ENCODE measurements around the gene OPTN.
"Not testable (repeated sequence)": the region's sequence is repeated elsewhere in the genome, so short reads cannot be mapped to it uniquely, and the experiment has no call there.

OPTN gene
- total RNA-seq: 196 to 219 (median 214) reads per million in 4 experiments

DNA sequence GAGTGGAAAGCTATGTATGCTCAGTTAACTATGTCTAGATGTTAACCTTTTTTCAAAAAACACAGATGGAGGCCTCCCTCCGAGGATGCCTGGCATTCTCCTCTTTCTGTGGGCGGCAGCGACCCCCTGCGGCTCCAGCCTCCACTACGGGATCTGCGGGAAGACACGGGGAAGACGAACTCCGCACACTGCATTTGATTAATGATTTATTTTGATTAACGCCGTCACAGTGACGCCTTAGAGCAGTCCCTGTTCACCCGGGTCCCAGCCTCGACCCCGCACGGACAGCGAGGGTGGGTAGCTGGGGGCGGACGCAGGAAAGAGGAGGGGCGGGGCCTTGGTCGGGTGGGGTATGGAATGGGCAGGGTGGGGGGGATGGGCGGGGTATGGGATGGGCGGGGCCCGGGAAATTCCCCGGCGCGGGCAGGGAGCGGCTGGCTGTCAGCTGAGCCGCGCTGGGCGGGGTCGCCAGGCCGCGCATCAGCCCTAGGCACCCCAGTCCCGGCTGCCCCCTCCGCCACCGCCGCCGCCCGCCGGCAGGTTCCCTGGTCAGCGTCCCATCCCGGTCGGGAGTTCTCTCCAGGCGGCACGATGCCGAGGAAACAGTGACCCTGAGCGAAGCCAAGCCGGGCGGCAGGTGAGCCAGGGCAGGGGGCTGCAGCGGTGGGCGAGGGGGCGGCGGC, at the start of gene OPTN:
OPTN (plus strand) TSS at position 498 of the 683 bp plus-strand sequence. CDS start 8,960 bp downstream, outside the sequence.
- DNase-seq: peak; percentile 78

DNA sequence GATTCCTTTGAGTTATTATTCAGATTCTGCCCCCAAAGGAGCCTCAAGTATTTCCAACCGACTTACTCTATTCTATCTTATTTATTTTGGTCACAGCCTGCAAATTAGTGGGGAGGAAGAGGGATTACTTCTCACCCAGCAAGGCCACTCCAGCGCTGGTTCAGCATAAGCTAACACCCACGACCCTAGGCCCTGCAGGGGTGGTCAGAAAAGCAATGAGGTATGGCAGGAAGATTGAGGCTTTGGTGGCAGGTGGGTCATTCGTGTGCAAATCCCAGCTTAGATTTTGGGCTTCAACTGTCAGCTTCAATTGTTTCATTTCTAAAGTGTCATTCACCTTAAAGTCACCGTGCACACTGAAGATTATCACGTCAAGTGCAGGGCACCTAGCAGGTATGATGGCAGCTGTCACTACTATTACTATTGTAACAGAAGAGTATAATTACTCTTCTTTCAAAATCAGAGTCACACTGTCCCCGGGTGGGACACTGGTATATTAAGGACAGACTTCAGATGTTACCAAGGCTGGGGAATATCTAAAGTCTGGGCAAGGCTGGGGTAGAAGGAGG, 48.8 kb upstream of the OPTN start:
- no peak for DNase-seq

- not testable (repeated sequence) for DNase-seq
Observed at GRCh38 chr10:13053208-13053607, 46.8 kb upstream of the OPTN start.

DNA sequence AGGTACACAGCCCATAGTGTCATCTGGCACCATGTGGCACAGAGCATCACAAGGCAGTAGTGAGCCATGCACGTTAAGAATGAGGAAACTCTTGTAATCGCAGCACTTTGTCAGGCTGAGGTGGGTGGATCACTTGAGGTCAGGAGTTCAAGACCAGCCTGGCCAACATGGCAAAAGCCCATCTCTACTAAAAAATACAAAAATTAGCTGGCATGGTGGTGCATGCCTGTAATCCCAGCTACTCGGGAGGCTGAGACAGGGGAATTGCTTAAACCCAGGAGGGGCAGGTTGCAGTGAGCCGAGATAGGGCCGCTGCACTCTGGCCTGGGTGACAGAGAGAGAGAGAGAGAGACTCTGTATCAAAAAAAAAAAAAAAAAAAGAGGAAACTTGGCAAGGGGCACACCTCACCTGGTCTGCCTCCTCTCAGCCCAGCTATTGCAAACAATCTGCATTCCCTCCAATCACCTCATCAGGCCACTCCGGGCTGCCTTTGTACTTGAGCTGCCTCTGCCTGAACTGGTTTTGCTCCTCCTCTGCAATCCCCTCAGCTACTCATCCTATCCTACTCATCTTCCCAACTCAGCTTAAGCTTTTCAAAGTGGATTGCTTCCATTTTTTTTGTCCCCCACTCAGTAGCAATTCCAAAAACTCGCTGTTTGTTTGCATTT, 46.0 kb upstream of the OPTN start:
- DNase-seq: no peak

DNA sequence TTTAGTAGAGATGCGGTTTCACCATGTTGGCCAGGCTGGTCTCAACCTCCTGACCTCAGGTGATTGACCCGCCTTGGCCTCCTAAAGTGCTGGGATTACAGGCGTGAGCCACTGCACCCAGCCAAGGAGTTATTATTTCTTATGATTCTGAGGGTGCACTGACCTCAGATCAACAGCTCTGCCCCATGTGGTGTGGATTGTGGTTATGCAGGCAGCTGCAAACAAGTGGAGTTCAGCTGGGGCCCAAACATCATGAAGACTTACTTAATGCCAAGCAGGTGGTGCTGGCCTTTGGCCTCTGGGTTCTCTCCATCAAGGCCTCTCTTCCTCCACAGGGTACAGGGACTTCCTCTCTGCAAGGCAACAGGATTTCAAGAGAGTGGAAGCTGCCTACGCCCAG, 45.1 kb upstream of the OPTN start:
- no peak for DNase-seq

DNA sequence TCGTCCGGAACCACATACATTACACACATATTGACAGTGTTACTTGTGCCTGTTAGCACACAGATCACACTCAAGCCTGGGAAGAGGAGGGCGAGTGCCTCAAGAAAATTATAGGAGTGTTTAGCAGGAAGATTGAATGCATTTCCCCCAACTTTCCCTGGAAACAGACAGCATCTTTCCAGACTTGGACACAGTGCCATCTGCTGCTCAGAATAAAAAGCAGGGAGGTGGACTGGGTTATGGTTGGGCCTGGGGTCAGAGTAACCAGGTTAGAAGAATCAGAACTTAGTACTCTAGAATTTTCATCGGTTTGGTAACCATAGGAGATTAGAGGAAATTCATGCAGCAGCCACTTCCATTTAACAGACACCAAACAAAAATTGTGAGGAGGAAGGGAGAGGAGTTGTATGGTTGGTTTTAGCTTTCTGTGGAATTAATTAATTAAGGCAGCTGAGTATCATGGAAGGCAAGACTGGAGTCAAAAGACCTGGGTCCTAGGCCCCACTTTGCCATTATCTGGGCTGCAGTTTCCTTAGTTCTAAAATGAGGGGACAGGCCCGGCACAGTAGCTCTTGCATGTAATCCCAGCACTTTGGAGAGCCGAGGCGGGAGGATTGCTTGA, 43.4 kb upstream of the OPTN start:
- no peak for DNase-seq

DNA sequence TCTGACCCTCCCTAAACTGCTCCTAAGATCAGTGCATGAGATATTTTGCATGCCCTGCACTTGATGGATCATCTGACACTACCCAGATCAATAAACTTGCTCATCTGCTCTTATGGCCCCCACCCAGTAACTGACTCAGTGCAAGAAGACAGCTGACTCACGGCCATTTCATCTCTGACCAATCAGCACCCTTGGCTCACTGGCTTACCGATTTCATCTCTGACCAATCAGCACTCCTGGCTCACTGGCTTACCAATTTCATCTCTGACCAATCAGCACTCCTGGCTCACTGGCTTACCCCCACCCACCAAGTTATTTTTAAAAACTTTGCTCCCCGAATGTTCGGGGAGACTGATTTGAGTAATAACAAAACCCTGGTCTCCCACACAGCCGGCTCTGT, 37.2 kb upstream of the OPTN start:
- no peak for DNase-seq

GRCh38 chr10:13066527-13066926, 33.4 kb upstream of the OPTN start:
- DNase-seq: no peak

DNA sequence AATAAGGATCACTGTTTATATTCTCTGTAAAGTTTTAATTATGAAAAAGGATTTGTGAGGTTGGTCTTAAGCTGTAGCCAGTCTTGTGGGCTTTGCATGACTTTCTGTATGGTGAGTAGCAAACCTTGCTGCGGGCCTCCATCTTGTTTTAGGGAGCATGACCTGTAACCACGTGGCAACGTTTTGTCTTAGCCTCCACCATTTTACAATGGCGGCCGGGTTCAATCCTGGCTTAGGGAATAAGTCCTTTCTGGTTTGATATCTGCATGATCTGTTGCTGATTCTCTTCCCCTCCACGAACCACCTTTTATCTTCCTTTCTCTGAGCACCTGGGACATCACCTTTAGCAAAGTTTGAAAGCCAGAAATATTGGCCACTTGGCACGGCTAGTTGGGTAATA, 32.5 kb upstream of the OPTN start:
- DNase-seq: no peak

DNA sequence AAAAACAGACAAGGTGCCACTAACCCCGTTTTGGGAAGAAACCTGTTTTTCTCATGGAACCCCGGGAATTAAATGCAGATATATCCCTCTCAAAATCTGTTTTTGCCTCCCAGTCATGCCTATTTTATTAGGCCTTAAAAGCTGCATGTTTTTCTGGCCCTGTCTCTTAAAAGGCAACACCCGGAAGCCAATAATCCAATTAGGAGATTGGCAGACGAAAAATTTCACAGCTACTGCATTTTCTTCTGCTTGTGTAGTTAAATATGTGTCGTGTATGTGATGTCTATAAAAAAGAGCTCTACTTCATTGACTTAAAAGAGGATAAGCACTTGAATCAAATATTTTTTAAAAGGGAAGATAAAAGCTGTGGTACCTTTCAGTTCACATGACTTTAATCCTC, 31.9 kb upstream of the OPTN start:
- no peak for DNase-seq

DNA sequence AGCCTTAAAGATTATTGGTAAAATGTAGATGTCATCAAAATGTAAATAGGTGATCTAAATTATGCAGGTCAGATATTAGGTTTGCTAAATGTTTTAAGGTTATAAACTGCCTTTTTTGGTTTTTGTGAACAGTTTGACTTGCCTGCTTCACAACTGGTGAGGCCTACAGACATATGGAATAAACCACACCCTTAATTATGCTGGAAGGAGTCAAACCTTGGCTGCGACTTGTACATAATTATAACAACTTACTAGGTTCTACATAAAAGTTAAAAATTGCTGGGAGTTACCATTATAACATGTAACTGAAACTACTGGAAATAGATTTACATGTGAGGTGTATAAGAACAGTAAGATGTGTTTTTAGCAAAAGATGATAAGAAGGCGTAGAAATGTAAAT, 31.5 kb upstream of the OPTN start:
- no peak for DNase-seq

- DNase-seq: no peak
Observed at GRCh38 chr10:13072339-13072738, 27.6 kb upstream of the OPTN start.

DNA sequence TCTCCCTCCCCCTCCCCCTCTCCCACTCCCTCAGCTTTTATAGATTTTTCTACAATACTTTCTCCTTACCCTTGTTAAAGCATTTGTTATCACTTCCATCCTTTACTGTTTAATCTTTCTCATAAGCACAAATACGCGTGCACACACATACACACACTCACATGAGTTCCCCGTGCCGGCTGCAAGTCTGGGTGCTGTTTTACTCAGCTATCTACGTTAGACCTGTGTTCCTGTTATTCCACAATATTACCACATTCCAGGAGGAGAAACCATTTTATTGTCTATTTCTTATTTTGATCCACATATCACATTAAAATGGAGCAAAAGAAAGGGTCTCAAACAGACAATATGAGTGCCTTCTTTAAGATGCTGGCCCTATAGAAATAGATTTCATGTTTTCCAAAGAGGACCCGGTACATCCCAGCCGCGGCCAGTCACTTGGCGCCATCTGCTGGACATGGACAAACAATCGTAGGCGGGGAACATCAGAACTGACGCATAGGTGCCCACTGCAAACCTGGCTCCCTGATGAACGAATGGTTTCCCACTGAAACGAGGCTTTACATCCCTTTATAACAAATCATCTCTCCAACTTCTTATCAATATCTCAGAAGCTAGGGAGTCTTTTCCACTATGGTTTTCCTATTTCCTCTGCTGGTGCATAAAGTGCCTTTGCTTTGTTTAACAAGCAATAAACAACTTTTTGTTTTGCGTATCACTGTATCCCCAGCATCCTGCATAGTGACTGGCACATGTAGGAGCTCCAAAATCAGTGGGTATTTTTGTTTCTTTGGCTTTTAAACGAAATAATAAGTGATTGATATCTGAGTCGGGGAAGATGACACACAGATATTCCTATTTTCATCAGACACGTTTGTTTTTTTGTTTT, 25.2 kb upstream of the OPTN start:
- no peak for DNase-seq

- no peak for DNase-seq
Observed at GRCh38 chr10:13078912-13079775, 20.8 kb upstream of the OPTN start.

GRCh38 chr10:13079776-13080050, 20.2 kb upstream of the OPTN start:
- no peak for DNase-seq

DNA sequence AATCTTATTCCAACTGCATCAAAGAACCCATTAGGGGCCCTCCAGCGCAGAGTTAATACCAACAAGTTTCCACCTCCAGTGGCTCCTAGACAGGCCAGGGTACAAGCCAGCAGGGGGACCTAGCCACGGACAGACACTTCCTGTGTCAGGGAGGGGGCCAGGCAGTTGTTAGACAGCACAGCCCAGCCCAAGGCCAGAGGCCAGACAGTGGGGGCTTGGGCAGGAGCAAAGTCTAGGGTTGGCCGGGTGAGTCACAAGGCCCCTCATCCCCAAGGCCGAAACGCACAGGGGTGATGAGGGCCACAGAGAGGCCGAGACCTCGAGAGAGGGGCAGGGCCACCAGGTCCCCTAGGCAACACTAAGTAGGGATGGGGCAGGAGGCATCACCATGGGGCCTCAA, 19.3 kb upstream of the OPTN start:
- DNase-seq: no peak

DNA sequence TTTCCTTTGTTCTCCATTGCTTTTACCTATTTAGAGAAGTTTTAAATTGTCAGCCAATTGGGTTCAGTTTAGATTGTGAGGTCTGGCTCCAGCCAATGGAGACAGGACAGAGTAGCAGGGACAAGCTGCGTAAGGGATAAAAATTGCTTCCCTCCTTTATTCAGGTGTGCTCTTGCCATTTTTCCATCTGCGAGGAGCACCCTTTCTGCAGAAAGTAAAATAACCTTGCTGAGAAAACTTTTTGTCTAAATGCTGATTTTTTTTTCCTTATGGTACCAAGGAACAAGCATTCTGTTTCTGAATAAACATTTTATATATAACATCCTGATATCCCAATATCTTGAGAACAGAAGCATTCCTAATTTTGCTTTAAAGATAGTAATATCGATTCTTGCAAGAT, 16.3 kb upstream of the OPTN start:
- not testable (repeated sequence) for DNase-seq

DNA sequence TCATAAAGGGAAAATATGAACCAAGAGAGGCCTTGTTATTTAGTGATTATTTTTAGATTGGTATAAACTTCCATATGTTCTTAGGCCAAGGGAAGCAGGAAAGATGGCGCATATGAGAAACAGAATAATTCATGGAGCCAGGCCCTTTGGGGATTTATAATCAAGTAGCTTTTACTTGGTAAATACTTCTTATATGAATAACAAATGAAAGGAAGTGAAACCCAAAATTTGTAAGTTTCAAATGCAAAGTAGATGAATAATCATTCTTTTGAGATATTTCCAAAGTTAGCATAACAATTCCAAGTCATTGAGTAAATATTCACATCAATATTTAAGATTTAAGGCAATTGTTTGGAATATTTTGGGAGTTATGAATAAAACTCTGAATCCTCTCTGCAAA, 13.9 kb upstream of the OPTN start:
- no peak for DNase-seq

DNA sequence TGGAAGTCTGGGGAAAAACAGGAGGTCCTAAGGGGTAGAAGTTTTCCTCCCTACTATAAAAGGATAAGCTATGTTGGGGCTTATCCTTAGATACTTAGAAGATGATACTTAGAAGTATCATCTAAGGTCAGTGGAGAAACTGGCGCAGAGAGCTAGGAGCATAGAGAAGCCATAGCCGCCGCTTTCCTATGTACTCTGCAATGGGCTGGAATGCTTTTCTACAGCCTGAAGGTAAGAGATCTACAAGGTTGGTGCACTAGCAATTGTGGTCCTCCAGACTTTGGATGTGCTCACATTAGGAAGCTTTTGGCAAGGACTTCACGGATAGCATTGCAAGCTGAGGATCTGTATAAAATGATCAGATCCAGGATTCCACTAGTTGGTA, 12.4 kb upstream of the OPTN start:
- no peak for DNase-seq

DNA sequence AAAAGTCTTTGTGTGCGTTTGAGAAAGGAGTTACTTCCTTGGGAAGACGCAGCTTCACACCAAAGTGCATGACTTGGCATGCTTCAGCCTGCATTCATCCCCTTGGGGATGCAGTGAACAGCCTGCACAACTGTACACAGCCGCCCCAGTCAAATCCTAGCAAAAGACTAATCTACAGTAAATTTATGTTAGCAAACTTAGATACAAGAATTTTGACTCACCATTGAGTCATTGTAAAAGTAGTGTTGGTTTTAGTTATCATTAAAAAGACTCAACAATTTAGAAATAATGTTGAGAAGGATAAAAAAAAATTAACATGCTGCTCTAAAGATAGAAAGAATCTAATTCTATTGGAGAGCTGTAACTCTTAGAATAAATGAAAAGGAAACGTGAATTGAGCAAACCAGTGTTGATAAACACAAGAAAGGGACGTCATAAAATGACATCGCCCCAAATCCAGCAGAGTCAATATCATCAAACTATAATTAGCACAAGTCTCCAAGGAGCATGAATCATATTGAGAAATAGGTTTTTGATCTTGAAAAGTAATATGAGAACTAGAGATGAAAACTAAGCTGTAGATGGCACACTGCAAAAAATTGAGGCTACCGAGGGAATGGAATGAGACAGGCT, 11.9 kb upstream of the OPTN start:
- no peak for DNase-seq

GRCh38 chr10:13089345-13089744, 10.6 kb upstream of the OPTN start:
- DNase-seq: no peak

GRCh38 chr10:13090289-13090688, 9.7 kb upstream of the OPTN start:
- DNase-seq: no peak

All from effector CD8-positive, alpha-beta T cell (primary cell).